Activated naive CD4-positive, alpha-beta T cell treated with anti-CD3 and anti-CD28 coated beads for 36 hours (primary cell): ENCODE results near the gene DOCK4. TPM values are rescaled to one million over a fixed set of nuclear protein-coding genes. Genes with fewer than 3 reads are reported as not detected.

Experiments
- CTCF ChIA-PET: fragments of 350-600 bp; sonication (Branson Sonifier 250); formaldehyde crosslinking; loops from one replicate; lab custom pipeline; 2021; ENCODE audit warnings: antibody characterized with exemption; lab: Charles Lee
- DNase-seq: peaks from one replicate; pipeline ENCODE4 v3.0.0-alpha.2; 2020
- H3K27ac Mint-ChIP-seq: one replicate; pipeline ENCODE4 v1.8.0; 2021; ENCODE audit warnings: mild to moderate bottlenecking, mixed read lengths
- H3K27me3 Mint-ChIP-seq: one replicate; pipeline ENCODE4 v1.8.0; 2021; ENCODE audit warnings: low read depth, mixed read lengths
- H3K36me3 Mint-ChIP-seq: one replicate; pipeline ENCODE4 v1.8.0; 2021; ENCODE audit warnings: low read depth, mixed read lengths
- H3K4me1 Mint-ChIP-seq: one replicate; pipeline ENCODE4 v1.8.0; 2021; ENCODE audit warnings: low read depth, mixed read lengths
- H3K4me3 Mint-ChIP-seq: one replicate; pipeline ENCODE4 v1.8.0; 2021; ENCODE audit warnings: mild to moderate bottlenecking, moderate library complexity, mixed read lengths
- H3K9me3 Mint-ChIP-seq: one replicate; pipeline ENCODE4 v1.8.0; 2021; ENCODE audit warnings: mixed read lengths
- intact Hi-C: fragments of 100-400 bp; cut with micrococcal nuclease; formaldehyde crosslinking; loops from one replicate; pipeline ENCODE4 v1.15.1; 2023
- total RNA-seq, 2 experiments: library from RNA; stranded (reverse); gene quantifications; one replicate each; pipeline ENCODE4 v1.2.3, GENCODE V29; 2021

DOCK4 gene
- total RNA-seq, 2 experiments from 2014 or later = 0.43 to 0.62 TPM

- no peaks in the 10 kb centered on the region for H3K36me3 Mint-ChIP-seq
- intact Hi-C loops = no loop called here
Measured at GRCh38 chr7:111787741-111788140, 418.5 kb downstream of the DOCK4 start.

GRCh38 chr7:111787099-111787498 lies 419.1 kb downstream of the DOCK4 start:
- no peaks in the 10 kb centered on the region for H3K36me3 Mint-ChIP-seq
- intact Hi-C loops = no loop called here
- no peak overlapping the region for H3K4me3 Mint-ChIP-seq
- CTCF ChIA-PET = no interaction called here
- peaks cover 7% of the 10 kb centered on the region for H3K27me3 Mint-ChIP-seq
- no peak for DNase-seq
- no peaks in the 10 kb centered on the region for H3K4me1 Mint-ChIP-seq
- peaks cover under 1% of the 10 kb centered on the region for H3K9me3 Mint-ChIP-seq
- H3K27ac Mint-ChIP-seq = no peak overlapping the region

More at GRCh38 chr7:111787741-111788140, 418.5 kb downstream of the DOCK4 start:
- Mint-ChIP-seq H3K4me3 (no peak overlapping the region), H3K27me3 (peaks cover 7% of the 10 kb centered on the region), H3K27ac (no peak overlapping the region), H3K4me1 (no peaks in the 10 kb centered on the region), H3K9me3 (peaks cover 4% of the 10 kb centered on the region)
- DNase-seq = no peak
- CTCF ChIA-PET = no interaction called here

GRCh38 chr7:111785076-111785475 lies 421.1 kb downstream of the DOCK4 start:
- Mint-ChIP-seq H3K27ac (no peak overlapping the region), H3K36me3 (no peaks in the 10 kb centered on the region), H3K4me3 (no peak overlapping the region), H3K27me3 (peaks cover 7% of the 10 kb centered on the region), H3K9me3 (no peaks in the 10 kb centered on the region), H3K4me1 (no peaks in the 10 kb centered on the region)
- intact Hi-C loops = no loop called here
- CTCF ChIA-PET = no interaction called here
- no peak for DNase-seq

- H3K36me3 Mint-ChIP-seq = no peaks in the 10 kb centered on the region
Measured at GRCh38 chr7:111784296-111784695, 421.9 kb downstream of the DOCK4 start.

GRCh38 chr7:111783854-111784253 lies 422.3 kb downstream of the DOCK4 start:
- peaks cover 9% of the 10 kb centered on the region for H3K27me3 Mint-ChIP-seq

More at GRCh38 chr7:111784296-111784695, 421.9 kb downstream of the DOCK4 start:
- H3K4me1 Mint-ChIP-seq = no peaks in the 10 kb centered on the region
- no peak for DNase-seq
- CTCF ChIA-PET = no interaction called here
- H3K9me3 Mint-ChIP-seq = no peaks in the 10 kb centered on the region
- peaks cover 9% of the 10 kb centered on the region for H3K27me3 Mint-ChIP-seq
- H3K4me3 Mint-ChIP-seq = no peak overlapping the region
- intact Hi-C loops = no loop called here
- no peak overlapping the region for H3K27ac Mint-ChIP-seq

GRCh38 chr7:111780527-111780926 lies 425.7 kb downstream of the DOCK4 start:
- H3K36me3 Mint-ChIP-seq = no peaks in the 10 kb centered on the region
- no peak overlapping the region for H3K27ac Mint-ChIP-seq
- H3K27me3 Mint-ChIP-seq = peaks cover 7% of the 10 kb centered on the region
- DNase-seq = no peak
- H3K4me3 Mint-ChIP-seq = no peak overlapping the region
- CTCF ChIA-PET = no interaction called here
- intact Hi-C loops = no loop called here
- H3K9me3 Mint-ChIP-seq = peaks cover 8% of the 10 kb centered on the region
- H3K4me1 Mint-ChIP-seq = no peaks in the 10 kb centered on the region

More at GRCh38 chr7:111783854-111784253, 422.3 kb downstream of the DOCK4 start:
- intact Hi-C loops = no loop called here
- CTCF ChIA-PET = no interaction called here
- H3K27ac Mint-ChIP-seq = no peak overlapping the region
- no peak overlapping the region for H3K4me3 Mint-ChIP-seq
- H3K9me3 Mint-ChIP-seq = no peaks in the 10 kb centered on the region
- no peak for DNase-seq
- H3K4me1 Mint-ChIP-seq = no peaks in the 10 kb centered on the region
- no peaks in the 10 kb centered on the region for H3K36me3 Mint-ChIP-seq

- DNase-seq = no peak
- no peak overlapping the region for H3K4me3 Mint-ChIP-seq
- H3K4me1 Mint-ChIP-seq = no peaks in the 10 kb centered on the region
- CTCF ChIA-PET = interaction anchor here (1.0 kb wide), 1 partner anchor 80 kb away, joined by 3 read pairs; no protein-coding TSS in a partner anchor
- intact Hi-C loops = no loop called here
- H3K27me3 Mint-ChIP-seq = peaks cover 7% of the 10 kb centered on the region
- H3K9me3 Mint-ChIP-seq = peaks cover 8% of the 10 kb centered on the region
- no peak overlapping the region for H3K27ac Mint-ChIP-seq
- no peaks in the 10 kb centered on the region for H3K36me3 Mint-ChIP-seq
Measured at GRCh38 chr7:111775206-111775605, 431.0 kb downstream of the DOCK4 start.

- H3K4me1 Mint-ChIP-seq = no peaks in the 10 kb centered on the region
- no peaks in the 10 kb centered on the region for H3K36me3 Mint-ChIP-seq
- H3K4me3 Mint-ChIP-seq = no peak overlapping the region
- peaks cover 5% of the 10 kb centered on the region for H3K27me3 Mint-ChIP-seq
- no peak overlapping the region for H3K27ac Mint-ChIP-seq
- CTCF ChIA-PET = interaction anchor here (0.6 kb wide), 1 partner anchor 695 kb away, joined by 4 read pairs; no protein-coding TSS in a partner anchor
- intact Hi-C loops = no loop called here
- DNase-seq = no peak
- peaks cover 6% of the 10 kb centered on the region for H3K9me3 Mint-ChIP-seq
Measured at GRCh38 chr7:111772716-111773115, 433.5 kb downstream of the DOCK4 start.

- CTCF ChIA-PET = no interaction called here
- Mint-ChIP-seq H3K9me3 (peaks cover 6% of the 10 kb centered on the region), H3K4me3 (no peak overlapping the region), H3K27ac (no peak overlapping the region), H3K27me3 (peaks cover 5% of the 10 kb centered on the region), H3K4me1 (no peaks in the 10 kb centered on the region), H3K36me3 (no peaks in the 10 kb centered on the region)
- intact Hi-C loops = no loop called here
- no peak for DNase-seq
Measured at GRCh38 chr7:111771638-111772037, 434.6 kb downstream of the DOCK4 start.

- no peak overlapping the region for H3K4me3 Mint-ChIP-seq
- H3K9me3 Mint-ChIP-seq = no peaks in the 10 kb centered on the region
- no peak overlapping the region for H3K27ac Mint-ChIP-seq
- DNase-seq = no peak
- no peaks in the 10 kb centered on the region for H3K4me1 Mint-ChIP-seq
- H3K36me3 Mint-ChIP-seq = no peaks in the 10 kb centered on the region
- H3K27me3 Mint-ChIP-seq = peaks cover 5% of the 10 kb centered on the region
- CTCF ChIA-PET = no interaction called here
- intact Hi-C loops = no loop called here
Measured at GRCh38 chr7:111770116-111770515, 436.1 kb downstream of the DOCK4 start.

- H3K36me3 Mint-ChIP-seq = no peaks in the 10 kb centered on the region
- H3K27me3 Mint-ChIP-seq = no peaks in the 10 kb centered on the region
- no peaks in the 10 kb centered on the region for H3K9me3 Mint-ChIP-seq
- H3K4me1 Mint-ChIP-seq = no peaks in the 10 kb centered on the region
- CTCF ChIA-PET = interaction anchor here (0.5 to 0.8 kb wide), 2 partner anchors 90 to 105 kb away, joined by 3 read pairs; no protein-coding TSS in a partner anchor
- no peak for DNase-seq
- no peak overlapping the region for H3K4me3 Mint-ChIP-seq
- H3K27ac Mint-ChIP-seq = no peak overlapping the region
- intact Hi-C loops = no loop called here
Measured at GRCh38 chr7:111765751-111766643, 440.2 kb downstream of the DOCK4 start.

GRCh38 chr7:111763221-111763801 lies 442.9 kb downstream of the DOCK4 start:
- no peaks in the 10 kb centered on the region for H3K4me1 Mint-ChIP-seq
- H3K4me3 Mint-ChIP-seq = no peak overlapping the region
- H3K27me3 Mint-ChIP-seq = no peaks in the 10 kb centered on the region
- intact Hi-C loops = loop anchor here (1.0 kb wide), 2 partner anchors 92 to 652 kb away; no protein-coding TSS in a partner anchor
- H3K9me3 Mint-ChIP-seq = no peaks in the 10 kb centered on the region
- no peaks in the 10 kb centered on the region for H3K36me3 Mint-ChIP-seq
- DNase-seq = peak; percentile 11
- no peak overlapping the region for H3K27ac Mint-ChIP-seq
- CTCF ChIA-PET = interaction anchor here (0.7 to 0.9 kb wide), 2 partner anchors 464 to 601 kb away, joined by 3 read pairs; no protein-coding TSS in a partner anchor
